Measurements from ENCODE around the gene RNF157.

Gene RNF157

DNA sequence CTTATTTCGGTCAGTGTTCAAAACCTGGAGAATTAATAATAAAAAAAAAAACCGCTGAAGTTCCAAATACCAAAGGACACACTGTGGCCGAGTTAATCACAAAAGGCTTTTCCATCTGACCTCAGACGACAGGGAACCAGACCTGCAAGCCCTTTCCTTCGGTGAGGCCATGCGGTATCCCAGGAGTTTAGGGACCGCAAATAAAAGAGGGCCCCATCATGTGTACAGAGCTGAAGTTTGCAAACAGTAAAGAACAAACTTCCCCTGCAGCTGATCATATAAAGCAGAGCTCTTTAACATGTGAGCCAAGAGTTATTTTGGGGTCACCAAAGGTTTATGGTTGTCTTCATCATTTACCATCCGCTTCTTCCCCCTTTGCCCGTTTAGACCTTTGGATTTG, 66.3 kb downstream of the RNF157 start:
- TF ChIP-seq POLR2A (IDR thresholded peaks at IDR 0.05; ENCODE audit: low read depth, low read length) = no peak
- TF ChIP-seq POLR2AphosphoS5 (IDR thresholded peaks at IDR 0.05; ENCODE audit: low read depth, low read length) = no peak
- no peak for TF ChIP-seq TAF1 (IDR thresholded peaks at IDR 0.05; ENCODE audit: borderline replicate concordance, low read depth, low read length)
- FAIRE-seq (no peak), DNase-seq (ENCODE audit: insufficient read length) (no peak)

DNA sequence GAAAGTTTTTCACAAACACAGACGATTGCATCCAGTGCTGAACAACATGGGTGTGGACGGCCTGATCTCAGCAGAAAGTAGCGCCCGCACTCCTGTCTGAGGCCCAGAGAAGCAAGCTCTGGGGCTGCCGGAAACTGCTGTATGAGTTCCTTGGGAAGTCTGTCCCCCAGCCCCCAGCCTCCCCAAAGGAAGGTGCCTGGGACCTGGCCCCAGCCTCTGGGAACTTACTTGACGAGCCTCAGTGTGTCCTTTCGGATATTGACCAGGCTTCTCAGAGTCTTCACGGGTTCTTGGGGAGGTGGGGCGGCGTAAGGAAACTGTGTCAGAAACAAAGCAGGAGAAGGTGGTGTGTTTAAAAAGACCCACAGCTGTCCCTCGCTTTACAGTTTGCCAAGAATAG, 66.8 kb downstream of the RNF157 start:
- TF ChIP-seq TAF1 (IDR thresholded peaks at IDR 0.05; ENCODE audit: borderline replicate concordance, low read depth, low read length) (no peak), POLR2AphosphoS5 (IDR thresholded peaks at IDR 0.05; ENCODE audit: low read depth, low read length) (no peak), POLR2A (IDR thresholded peaks at IDR 0.05; ENCODE audit: low read depth, low read length) (no peak)
- DNase-seq (ENCODE audit: insufficient read length) = no peak
- FAIRE-seq = no peak

DNA sequence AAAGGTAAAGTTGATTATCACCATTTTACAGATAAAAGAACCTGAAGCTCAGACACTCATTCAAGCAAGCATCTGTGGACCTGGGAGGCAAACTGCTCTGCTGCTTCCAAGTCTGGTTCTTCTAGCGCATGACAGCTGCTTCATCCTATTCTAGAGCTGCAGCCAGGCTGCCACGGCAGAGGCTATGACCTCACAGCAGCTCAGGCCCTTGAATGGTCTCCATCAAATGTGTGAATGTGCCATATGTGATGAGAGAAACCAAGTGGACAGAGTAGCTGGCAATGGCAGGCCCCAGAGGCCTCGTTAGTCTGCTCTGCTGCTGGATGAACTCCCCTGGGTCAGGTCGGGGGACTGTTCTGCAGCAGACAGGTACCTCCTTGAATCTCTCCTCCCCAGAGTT, 68.6 kb downstream of the RNF157 start:
- DNase-seq (ENCODE audit: insufficient read length) (no peak), FAIRE-seq (no peak)
- TF ChIP-seq POLR2AphosphoS5 (IDR thresholded peaks at IDR 0.05; ENCODE audit: low read depth, low read length) (no peak), TAF1 (IDR thresholded peaks at IDR 0.05; ENCODE audit: borderline replicate concordance, low read depth, low read length) (no peak), POLR2A (IDR thresholded peaks at IDR 0.05; ENCODE audit: low read depth, low read length) (no peak)

DNA sequence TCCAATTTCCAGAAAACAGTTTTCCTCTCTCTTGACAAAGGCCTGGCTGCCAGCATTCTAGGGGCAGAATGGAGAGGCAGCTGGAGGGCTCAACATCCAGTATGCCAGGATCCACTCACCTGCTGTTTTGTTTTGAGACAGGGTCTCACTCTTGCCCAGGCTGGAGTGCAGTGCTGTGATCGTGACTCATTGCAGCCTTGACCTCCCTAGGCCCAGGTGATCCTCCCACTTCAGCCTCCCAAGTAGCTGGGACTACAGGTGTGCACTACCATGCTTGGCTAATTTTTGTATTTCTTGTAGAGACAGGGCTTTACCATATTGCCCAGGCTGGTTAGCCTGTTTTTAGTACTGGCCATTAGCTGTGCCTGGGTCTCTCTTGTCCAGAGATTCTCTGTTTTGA, 70.2 kb downstream of the RNF157 start:
- DNase-seq (ENCODE audit: insufficient read length) (no peak), FAIRE-seq (no peak)
- TF ChIP-seq POLR2A (IDR thresholded peaks at IDR 0.05; ENCODE audit: low read depth, low read length) (no peak), POLR2AphosphoS5 (IDR thresholded peaks at IDR 0.05; ENCODE audit: low read depth, low read length) (no peak), TAF1 (IDR thresholded peaks at IDR 0.05; ENCODE audit: borderline replicate concordance, low read depth, low read length) (no peak)

DNA sequence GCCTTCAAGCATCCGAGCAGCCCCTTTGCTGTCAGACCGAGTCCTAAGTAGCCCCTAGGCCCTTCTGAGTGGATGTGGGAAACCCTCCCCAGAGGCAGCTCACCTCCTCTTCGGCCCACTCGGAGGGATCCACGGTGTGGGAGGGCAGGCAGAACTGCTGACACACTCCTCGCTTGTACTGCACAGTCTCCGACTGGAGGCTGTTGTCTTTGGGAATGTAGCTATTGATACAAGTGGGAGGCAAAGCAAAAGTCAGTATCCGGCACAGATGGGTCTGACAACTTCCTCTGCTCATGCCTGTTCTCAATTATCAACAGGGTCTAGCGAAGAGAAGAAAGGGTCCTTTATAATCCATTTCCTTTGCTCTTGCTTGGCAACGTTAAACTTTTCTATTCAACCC, 73.4 kb downstream of the RNF157 start:
- DNase-seq (ENCODE audit: insufficient read length) (no peak), FAIRE-seq (no peak)
- TF ChIP-seq TAF1 (IDR thresholded peaks at IDR 0.05; ENCODE audit: borderline replicate concordance, low read depth, low read length) (no peak), POLR2A (IDR thresholded peaks at IDR 0.05; ENCODE audit: low read depth, low read length) (no peak), POLR2AphosphoS5 (IDR thresholded peaks at IDR 0.05; ENCODE audit: low read depth, low read length) (no peak)

DNA sequence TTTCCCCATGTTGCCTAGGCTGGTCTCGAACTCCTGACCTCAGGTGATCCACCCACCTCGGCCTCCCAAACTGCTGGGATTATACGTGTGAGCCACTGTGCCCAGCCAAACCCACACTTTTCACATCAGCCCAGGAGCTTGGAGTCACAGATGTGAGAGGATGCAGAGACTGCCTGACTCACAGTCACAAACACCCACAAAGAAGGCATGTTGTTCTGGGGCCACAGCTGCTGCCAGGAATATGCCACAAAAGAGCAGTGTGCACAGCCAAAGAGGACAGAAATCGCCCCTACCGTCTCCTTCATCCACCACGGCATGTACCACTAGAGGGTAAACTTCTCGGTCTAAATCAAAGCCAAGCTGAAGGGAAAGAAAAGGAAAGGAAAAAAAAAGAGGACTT, 74.1 kb downstream of the RNF157 start:
- no peak for TF ChIP-seq POLR2AphosphoS5 (IDR thresholded peaks at IDR 0.05; ENCODE audit: low read depth, low read length)
- TF ChIP-seq POLR2A (IDR thresholded peaks at IDR 0.05; ENCODE audit: low read depth, low read length) = no peak
- no peak for TF ChIP-seq TAF1 (IDR thresholded peaks at IDR 0.05; ENCODE audit: borderline replicate concordance, low read depth, low read length)
- no peak for DNase-seq (ENCODE audit: insufficient read length)
- FAIRE-seq = no peak

DNA sequence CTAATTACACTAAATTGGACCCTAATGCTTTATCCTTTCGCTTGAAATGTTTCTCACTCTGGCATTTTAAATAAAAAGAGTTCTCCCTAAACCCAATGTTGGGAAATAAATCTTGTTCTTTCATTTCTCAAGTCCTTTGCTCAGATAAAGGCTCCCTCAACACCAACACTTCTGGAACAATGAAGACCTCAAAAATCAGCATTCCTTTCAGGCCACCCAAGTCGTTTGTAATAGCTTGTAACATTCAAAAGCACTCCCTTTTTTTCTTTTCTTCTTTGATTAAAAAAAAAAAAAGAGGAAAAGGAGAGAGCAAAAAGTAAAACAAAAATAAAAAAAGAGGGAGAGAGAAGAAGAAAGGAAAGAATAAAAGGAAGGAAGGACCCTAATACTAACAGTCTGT, 76.0 kb downstream of the RNF157 start:
- no peak for DNase-seq (ENCODE audit: insufficient read length)
- TF ChIP-seq POLR2AphosphoS5 (IDR thresholded peaks at IDR 0.05; ENCODE audit: low read depth, low read length) (no peak), POLR2A (IDR thresholded peaks at IDR 0.05; ENCODE audit: low read depth, low read length) (no peak), TAF1 (IDR thresholded peaks at IDR 0.05; ENCODE audit: borderline replicate concordance, low read depth, low read length) (no peak)
- FAIRE-seq = no peak

DNA sequence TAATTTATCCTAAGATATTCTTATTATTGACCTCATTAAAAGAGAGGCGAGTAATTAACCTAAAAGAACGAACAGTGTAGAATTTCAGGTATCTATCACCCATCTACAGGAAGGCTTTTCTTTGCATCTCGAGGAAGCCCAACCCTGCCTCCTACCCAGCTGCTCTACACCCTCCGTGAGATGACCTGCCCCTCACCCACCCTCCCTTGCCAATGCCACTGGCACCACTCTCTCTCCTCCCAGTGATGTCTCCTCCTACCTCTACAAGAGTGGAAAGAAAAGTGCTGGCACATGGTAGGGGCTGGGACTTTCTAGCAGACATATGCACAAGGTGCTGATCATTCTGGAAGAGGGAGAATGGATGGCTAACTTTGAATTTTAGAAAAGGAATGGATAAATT, 76.4 kb downstream of the RNF157 start:
- DNase-seq (ENCODE audit: insufficient read length) (no peak), FAIRE-seq (no peak)
- no peak for TF ChIP-seq POLR2A (IDR thresholded peaks at IDR 0.05; ENCODE audit: low read depth, low read length)

DNA sequence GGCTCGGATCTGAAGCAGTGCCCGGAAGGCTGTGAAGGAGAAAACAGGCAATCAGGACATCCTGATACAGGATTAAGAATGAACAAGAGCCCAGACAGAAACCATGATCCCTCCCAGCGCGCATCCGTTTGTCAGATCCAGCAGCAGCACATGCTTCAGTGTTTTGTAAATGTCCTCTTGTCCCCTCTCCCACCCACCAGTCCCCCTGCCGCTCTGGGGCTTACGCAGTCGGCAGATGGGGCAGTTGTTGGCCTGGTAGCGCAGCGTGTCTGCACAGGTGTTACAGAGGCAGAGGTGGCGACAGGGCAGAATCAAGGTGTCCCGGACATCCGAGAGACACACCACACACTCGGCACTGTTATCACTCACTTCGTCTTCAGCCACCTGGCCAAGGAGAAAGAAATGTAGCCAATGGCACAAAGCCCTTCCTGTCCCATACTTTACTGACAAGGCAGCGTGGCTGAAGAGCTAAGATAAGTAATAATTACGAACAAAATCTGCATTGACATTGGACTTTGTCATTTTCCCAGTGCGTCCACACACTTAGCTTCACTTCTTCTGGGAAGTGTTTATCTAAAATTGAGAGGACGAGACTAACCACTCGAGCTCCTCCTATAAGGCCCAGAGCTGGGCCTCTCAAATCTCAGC, 78.5 kb downstream of the RNF157 start:
- FAIRE-seq = no peak
- no peak for DNase-seq (ENCODE audit: insufficient read length)
- TF ChIP-seq TAF1 (IDR thresholded peaks at IDR 0.05; ENCODE audit: borderline replicate concordance, low read depth, low read length) = no peak

DNA sequence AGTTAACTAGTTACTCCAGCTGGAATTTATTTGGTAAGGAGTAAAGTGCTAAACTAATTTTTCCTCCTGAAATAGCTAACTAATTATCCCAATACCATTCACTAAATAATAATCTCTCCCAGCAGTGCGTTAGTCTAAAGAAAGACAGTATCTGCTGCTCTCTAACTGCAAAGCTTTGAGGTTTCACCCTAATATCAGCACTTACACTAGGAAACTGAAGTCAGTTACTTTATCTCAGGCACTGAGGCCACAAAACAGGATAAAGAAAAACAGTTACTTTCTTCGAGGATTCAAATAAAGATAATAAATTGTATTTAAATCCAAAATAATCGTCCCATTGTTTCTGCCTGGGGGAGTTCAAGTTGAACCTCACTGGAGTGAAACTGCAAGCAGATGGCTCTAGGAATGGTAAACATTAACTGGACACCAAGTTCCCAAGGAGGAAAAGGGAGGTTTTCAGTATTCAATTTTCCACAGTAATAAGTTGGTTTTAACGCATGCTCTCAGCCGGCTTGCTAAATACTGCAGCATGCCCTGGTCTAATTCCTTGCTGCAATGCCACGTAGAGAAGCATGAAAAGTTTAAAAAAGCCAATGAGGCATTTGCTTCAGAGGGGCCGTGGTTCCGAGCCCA, 79.3 kb downstream of the RNF157 start:
- no peak for FAIRE-seq

DNA sequence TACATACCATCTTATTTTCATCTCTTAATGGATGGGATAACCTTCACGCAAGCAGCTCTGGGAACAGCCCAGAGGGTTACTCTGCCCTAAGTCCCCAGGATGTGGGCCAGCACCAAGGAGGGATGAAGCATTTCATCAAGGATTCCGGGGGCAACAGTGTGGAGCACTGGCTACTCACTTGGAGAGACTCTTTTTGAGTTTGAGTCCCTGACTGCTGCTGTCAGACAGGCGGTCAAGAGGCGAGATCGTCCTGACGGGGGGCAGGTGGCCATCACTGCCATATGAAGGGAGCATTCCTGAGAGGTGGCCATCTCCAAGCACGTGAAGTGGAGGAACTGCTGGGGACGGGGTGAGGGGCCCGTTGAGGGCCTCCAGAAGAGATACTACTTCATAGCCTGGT, 81.1 kb downstream of the RNF157 start:
- FAIRE-seq = no peak
- DNase-seq (ENCODE audit: insufficient read length) = no peak
- no peak for TF ChIP-seq TAF1 (IDR thresholded peaks at IDR 0.05; ENCODE audit: borderline replicate concordance, low read depth, low read length)
- no peak for TF ChIP-seq POLR2A (IDR thresholded peaks at IDR 0.05; ENCODE audit: low read depth, low read length)
- no peak for TF ChIP-seq POLR2AphosphoS5 (IDR thresholded peaks at IDR 0.05; ENCODE audit: low read depth, low read length)

More for the DNA sequence above, 79.3 kb downstream of the RNF157 start:
- no peak for DNase-seq (ENCODE audit: insufficient read length)
- TF ChIP-seq POLR2AphosphoS5 (IDR thresholded peaks at IDR 0.05; ENCODE audit: low read depth, low read length) (no peak), POLR2A (IDR thresholded peaks at IDR 0.05; ENCODE audit: low read depth, low read length) (no peak), TAF1 (IDR thresholded peaks at IDR 0.05; ENCODE audit: borderline replicate concordance, low read depth, low read length) (no peak)

DNA sequence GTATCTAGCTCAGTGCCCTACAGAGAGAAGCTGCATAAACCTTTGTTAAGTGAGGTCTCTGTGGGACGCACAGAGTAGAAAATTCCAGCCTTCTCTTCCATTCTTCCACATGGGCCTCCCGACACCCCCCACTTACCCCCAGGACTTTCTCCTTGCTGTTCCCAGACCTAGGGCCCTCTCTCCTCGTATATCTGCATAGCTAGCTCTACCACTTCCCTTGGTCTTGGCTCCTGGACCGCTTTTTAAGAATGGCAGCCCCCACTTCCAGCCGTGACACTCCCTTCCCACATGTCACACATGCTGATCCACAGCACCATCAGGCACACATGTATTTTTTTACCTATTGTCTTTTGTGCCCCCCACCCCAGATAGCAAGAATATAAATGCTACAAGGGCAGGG, 82.5 kb downstream of the RNF157 start:
- DNase-seq (ENCODE audit: insufficient read length) (no peak), FAIRE-seq (no peak)
- TF ChIP-seq POLR2AphosphoS5 (IDR thresholded peaks at IDR 0.05; ENCODE audit: low read depth, low read length) (no peak), POLR2A (IDR thresholded peaks at IDR 0.05; ENCODE audit: low read depth, low read length) (no peak), TAF1 (IDR thresholded peaks at IDR 0.05; ENCODE audit: borderline replicate concordance, low read depth, low read length) (no peak)

DNA sequence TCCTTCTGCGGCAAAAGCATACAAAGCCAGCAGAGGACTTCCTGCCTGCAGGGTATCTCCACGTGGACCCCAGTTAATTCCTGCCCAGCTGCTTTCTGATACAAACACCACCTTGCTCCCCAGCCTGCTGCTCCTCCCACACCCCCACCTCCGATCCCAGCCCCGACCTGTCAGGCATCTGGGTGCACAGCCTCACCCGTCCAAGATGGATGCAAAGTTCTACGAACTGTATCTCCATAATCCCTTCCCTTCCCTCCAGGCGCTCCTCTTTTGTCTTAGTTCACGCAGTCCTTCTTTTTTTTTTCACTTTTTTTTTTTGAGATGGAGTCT, 83.7 kb downstream of the RNF157 start:
- no peak for FAIRE-seq
- TF ChIP-seq POLR2A (IDR thresholded peaks at IDR 0.05; ENCODE audit: low read depth, low read length) (no peak), POLR2AphosphoS5 (IDR thresholded peaks at IDR 0.05; ENCODE audit: low read depth, low read length) (no peak), TAF1 (IDR thresholded peaks at IDR 0.05; ENCODE audit: borderline replicate concordance, low read depth, low read length) (no peak)
- DNase-seq (ENCODE audit: insufficient read length) = no peak
